Mesothelial cell of epicardium (in vitro differentiated cells): Measurements from ENCODE around the gene KIAA1671. TPM values are rescaled to one million over a fixed set of nuclear protein-coding genes. Genes with fewer than 3 reads are reported as not detected.

Experiments used
- DNase-seq, 2 experiments: peaks; one replicate each; pipeline ENCODE4 v3.0.0; 2021; ENCODE audit warnings: low spot score in 2 of 2; ENCODE audit not compliant: unreplicated experiment in 2 of 2
- H3K27ac Mint-ChIP-seq: 2 replicates; pipeline ENCODE4 v1.8.0; 2021; ENCODE audit warnings: mixed read lengths
- H3K27me3 Mint-ChIP-seq: 2 replicates; pipeline ENCODE4 v1.8.0; 2021; ENCODE audit warnings: low read depth, mixed read lengths
- H3K36me3 Mint-ChIP-seq: 2 replicates; pipeline ENCODE4 v1.8.0; 2021; ENCODE audit warnings: mixed read lengths
- H3K4me1 Mint-ChIP-seq: 2 replicates; pipeline ENCODE4 v1.8.0; 2021; ENCODE audit warnings: mixed read lengths
- H3K4me3 Mint-ChIP-seq: 2 replicates; pipeline ENCODE4 v1.8.0; 2021; ENCODE audit warnings: mild to moderate bottlenecking, moderate library complexity, mixed read lengths
- H3K9me3 Mint-ChIP-seq: 2 replicates; pipeline ENCODE4 v1.8.0; 2021; ENCODE audit warnings: mixed read lengths
- total RNA-seq: library from RNA; stranded (reverse); gene quantifications from 3 replicates; pipeline ENCODE4 v1.2.1, GENCODE V29; 2021
- TF ChIP-seq, protein P1 (sequence below): fragments of 200-600 bp; sonication (generic); IDR thresholded peaks from one replicate; pipeline ENCODE4 v1.5.0; 2021; ENCODE audit warnings: antibody characterized with exemption; ENCODE audit not compliant: unreplicated experiment

Gene KIAA1671
- total RNA-seq, 1 donor from 2014 or later: 21.8 TPM

DNA sequence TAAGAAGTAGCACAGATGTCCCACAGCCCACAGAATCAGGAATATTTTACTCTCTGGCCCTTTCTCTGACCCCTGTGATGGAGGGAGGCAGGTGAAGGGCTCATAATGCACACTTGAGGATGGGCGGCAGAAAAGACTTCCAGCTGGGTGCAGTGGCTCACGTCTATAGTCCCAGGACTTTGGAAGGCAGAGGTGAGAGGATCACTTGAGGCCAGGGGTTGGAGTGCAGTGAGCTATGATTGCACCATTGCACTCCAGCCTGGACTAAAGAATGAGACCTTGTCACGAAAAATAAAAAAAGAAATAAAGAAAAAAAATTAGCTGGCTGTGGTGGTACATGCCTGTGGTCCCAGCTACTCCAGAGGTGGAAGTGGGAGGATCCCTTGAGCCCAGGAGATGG, 233.6 kb downstream of the KIAA1671 start:
- Mint-ChIP-seq H3K9me3 (no peaks in the 10 kb centered on the region), H3K4me3 (no peak overlapping the region), H3K27ac (no peak overlapping the region), H3K27me3 (no peaks in the 10 kb centered on the region), H3K4me1 (no peaks in the 10 kb centered on the region), H3K36me3 (peaks cover 39% of the 10 kb centered on the region)
- no peak for DNase-seq
- TF ChIP-seq, protein P1, sequence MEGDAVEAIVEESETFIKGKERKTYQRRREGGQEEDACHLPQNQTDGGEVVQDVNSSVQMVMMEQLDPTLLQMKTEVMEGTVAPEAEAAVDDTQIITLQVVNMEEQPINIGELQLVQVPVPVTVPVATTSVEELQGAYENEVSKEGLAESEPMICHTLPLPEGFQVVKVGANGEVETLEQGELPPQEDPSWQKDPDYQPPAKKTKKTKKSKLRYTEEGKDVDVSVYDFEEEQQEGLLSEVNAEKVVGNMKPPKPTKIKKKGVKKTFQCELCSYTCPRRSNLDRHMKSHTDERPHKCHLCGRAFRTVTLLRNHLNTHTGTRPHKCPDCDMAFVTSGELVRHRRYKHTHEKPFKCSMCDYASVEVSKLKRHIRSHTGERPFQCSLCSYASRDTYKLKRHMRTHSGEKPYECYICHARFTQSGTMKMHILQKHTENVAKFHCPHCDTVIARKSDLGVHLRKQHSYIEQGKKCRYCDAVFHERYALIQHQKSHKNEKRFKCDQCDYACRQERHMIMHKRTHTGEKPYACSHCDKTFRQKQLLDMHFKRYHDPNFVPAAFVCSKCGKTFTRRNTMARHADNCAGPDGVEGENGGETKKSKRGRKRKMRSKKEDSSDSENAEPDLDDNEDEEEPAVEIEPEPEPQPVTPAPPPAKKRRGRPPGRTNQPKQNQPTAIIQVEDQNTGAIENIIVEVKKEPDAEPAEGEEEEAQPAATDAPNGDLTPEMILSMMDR: no peak

DNA sequence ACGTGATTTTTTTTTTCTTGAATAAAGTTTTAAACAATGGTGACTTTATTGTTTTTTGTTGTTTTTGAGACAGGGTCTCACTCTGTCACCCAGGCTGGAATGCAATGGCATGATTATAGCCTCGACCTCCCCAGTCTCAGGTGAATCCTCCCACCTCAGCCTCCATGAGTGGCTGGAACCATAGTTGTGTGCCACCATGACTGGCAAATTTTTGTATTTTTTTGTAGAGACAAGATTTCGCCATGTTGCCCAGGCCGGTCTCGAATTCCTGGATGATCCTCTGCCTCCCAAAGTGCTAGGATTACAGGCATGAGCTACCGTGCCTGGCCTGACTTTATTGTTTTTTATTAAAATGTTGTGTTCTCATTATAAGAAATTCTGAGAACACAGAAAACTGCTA, 235.0 kb downstream of the KIAA1671 start:
- Mint-ChIP-seq H3K4me3 (no peak overlapping the region), H3K4me1 (no peaks in the 10 kb centered on the region), H3K36me3 (peaks cover 37% of the 10 kb centered on the region), H3K27ac (no peak overlapping the region), H3K9me3 (no peaks in the 10 kb centered on the region), H3K27me3 (no peaks in the 10 kb centered on the region)
- DNase-seq: no peak
- TF ChIP-seq, protein P1: no peak

DNA sequence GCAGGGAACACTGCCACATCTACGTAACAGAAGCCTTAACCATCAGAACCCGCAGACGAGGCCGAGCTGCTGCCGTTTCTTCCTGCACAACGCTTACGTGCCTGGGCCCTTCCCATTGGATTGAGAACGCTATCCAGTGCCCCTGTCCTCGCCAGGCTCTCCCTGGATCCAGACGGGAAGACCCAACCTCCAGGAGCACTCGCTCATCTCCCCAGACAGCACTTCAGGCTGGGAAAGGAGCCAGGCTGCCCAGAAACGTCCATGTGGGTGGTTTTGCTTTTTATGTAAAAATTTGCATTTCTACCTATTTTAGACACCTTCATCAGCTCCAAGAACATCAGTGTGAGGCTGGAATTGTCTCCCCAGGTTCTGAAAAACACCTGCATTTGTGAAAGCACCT, 239.9 kb downstream of the KIAA1671 start:
- H3K9me3 Mint-ChIP-seq: no peaks in the 10 kb centered on the region
- H3K4me3 Mint-ChIP-seq: no peak overlapping the region
- no peaks in the 10 kb centered on the region for H3K27me3 Mint-ChIP-seq
- TF ChIP-seq, protein P1: no peak
- no peak for DNase-seq
- no peak overlapping the region for H3K27ac Mint-ChIP-seq
- peaks cover 22% of the 10 kb centered on the region for H3K36me3 Mint-ChIP-seq
- no peaks in the 10 kb centered on the region for H3K4me1 Mint-ChIP-seq

DNA sequence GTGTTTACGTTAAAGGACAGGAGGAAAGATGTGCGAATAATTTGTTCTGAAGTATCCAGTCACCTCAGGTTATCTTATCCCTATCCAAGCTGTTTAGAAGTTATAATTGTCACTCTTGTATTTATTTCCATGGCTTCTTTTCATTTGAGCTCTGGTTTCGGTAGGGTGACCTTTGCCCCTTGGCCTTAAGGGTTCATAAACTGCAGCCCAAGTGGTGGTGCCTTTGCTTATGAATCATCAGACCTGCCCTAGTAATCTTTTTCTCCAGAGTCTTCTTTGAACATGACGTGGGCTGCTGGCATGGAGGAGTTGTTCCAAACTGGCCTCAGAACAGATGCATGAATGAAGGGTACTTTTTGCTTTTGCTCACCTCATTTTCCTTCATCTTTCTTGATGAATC, 240.6 kb downstream of the KIAA1671 start:
- DNase-seq: no peak
- no peaks in the 10 kb centered on the region for H3K9me3 Mint-ChIP-seq
- TF ChIP-seq, protein P1: no peak
- H3K27me3 Mint-ChIP-seq: no peaks in the 10 kb centered on the region
- no peaks in the 10 kb centered on the region for H3K4me1 Mint-ChIP-seq
- H3K27ac Mint-ChIP-seq: no peak overlapping the region
- H3K36me3 Mint-ChIP-seq: peaks cover 22% of the 10 kb centered on the region
- no peak overlapping the region for H3K4me3 Mint-ChIP-seq

DNA sequence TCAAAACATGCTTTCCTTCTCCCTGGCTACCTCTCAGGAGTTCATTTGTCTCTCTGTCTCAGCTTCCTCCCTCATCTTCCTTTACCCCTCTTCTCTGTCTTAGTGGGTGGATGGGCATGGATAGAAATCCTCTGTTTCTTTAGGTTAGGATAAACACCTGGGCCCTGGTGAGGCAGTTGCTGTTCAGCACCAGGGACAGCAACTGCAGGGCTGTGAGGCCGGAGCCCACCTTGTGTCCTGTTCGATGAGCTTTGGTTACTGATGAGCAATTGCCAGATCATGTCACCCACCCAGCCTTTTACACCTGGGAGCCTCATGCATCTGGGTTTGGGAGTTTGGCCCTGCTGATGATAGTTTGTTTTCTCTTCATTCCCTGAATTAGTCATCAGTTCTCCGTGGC, 241.0 kb downstream of the KIAA1671 start:
- H3K27ac Mint-ChIP-seq: no peak overlapping the region
- no peak for DNase-seq
- TF ChIP-seq, protein P1: no peak
- H3K36me3 Mint-ChIP-seq: peaks cover 21% of the 10 kb centered on the region
- no peaks in the 10 kb centered on the region for H3K9me3 Mint-ChIP-seq
- H3K4me3 Mint-ChIP-seq: no peak overlapping the region
- H3K27me3 Mint-ChIP-seq: no peaks in the 10 kb centered on the region
- no peaks in the 10 kb centered on the region for H3K4me1 Mint-ChIP-seq

DNA sequence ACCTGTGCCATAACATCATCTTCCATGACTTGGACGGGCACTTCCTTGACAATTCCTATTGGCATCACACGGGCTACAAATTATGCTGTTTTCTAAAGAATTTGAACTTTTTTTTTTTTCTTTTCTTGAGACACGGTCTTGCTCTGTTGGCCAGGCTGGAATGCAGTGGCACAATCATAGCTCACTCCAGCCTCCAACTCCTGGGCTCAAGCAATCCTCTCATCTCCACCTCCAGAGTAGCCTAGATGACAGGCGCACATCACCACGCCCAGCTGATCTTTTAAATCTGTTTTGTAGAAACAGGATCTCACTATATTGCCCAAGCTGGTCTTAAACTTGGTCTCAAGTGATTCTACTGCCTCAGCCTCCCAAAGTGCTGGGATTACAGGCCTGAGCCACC, 243.8 kb downstream of the KIAA1671 start:
- no peaks in the 10 kb centered on the region for H3K4me1 Mint-ChIP-seq
- no peaks in the 10 kb centered on the region for H3K27me3 Mint-ChIP-seq
- H3K36me3 Mint-ChIP-seq: peaks cover 9% of the 10 kb centered on the region
- TF ChIP-seq, protein P1: no peak
- DNase-seq: no peak
- H3K4me3 Mint-ChIP-seq: no peak overlapping the region
- H3K27ac Mint-ChIP-seq: no peak overlapping the region
- no peaks in the 10 kb centered on the region for H3K9me3 Mint-ChIP-seq
